Fibroblast of lung (primary cell): ENCODE results near the gene APEX1.

Source experiments
- CTCF ChIP-seq, 2 donors: IDR thresholded peaks in 1 of 2; conservative IDR thresholded peaks in 1 of 2; 1 replicate in 1 of 2; 2 replicates in 1 of 2; pipeline ENCODE4 v1.5.1; 2011 to 2012; ENCODE audit warnings: low read length in 2 of 2, control low read depth in 1 of 2, inconsistent platforms in 1 of 2, low read depth in 1 of 2, mild to moderate bottlenecking in 1 of 2
- EZH2 ChIP-seq: IDR thresholded peaks from 2 replicates; pipeline ENCODE4 v1.5.1; 2012; ENCODE audit warnings: low read length, control low read depth, mild to moderate bottlenecking; ENCODE audit errors: missing control alignments

DNA sequence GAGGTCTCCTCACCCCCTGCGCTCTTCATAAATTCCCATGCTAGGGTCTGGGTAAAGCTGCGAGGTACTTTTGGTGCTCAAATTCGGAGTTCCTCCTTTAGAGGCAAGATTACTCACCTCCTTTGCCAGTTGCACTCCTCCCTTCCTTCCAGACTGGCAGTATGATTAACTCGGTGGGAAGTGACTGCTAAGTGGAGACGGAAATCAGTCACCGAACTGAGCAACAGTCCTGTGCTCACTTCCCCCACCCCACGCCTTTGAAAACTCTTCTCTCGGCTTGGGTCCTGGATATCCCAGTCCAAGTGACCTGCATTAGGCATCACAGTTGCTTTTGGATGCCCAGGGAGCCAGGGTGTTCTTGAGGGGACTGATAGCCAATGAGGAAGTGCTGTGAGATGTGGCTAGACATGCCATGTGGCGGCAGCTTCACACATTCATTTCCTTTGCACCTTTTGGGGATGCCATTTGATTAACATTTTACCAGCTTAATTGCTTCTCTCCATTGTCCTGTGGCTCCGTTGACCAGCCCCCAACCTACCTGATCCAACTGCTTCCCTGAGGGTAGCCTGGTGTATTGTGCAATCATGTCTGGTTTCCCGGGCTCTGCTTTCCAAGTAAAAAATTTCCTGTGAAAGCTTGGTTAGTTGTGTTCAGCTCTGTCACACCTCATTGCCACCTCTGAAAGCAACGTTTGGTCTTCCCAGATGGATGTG is 15.0 kb downstream of the APEX1 start:
- TF ChIP-seq CTCF (conservative IDR thresholded peaks at IDR 0.05 in 1 of 2, IDR thresholded peaks at IDR 0.05 in 1 of 2; ENCODE audit: low read depth in 1 of 2, low read length in 2 of 2): no peak
- no peak for TF ChIP-seq EZH2
